Activated naive CD8-positive, alpha-beta T cell treated with anti-CD3 and anti-CD28 coated beads, Interleukin-2, amount 10 ng/mL, durations not matched to agents 7 days and 5 days (primary cell): ENCODE measurements around the gene POLE. TPM values are rescaled to one million over a fixed set of nuclear protein-coding genes. Genes with fewer than 3 reads are reported as not detected.
"Not testable (repeated sequence)": the region's sequence is repeated elsewhere in the genome, so short reads cannot be mapped to it uniquely, and the experiment has no call there.

Experiments
- ATAC-seq: fragments of 150-1000 bp; cut with Tn5 transposase; one replicate; pipeline ENCODE4 v1.10.0; 2021; ENCODE audit warnings: low read depth, moderate library complexity
- POLR2A ChIA-PET: fragments of 350-600 bp; sonication (Branson Sonifier 250); formaldehyde crosslinking; loops from one replicate; lab custom pipeline; 2021; ENCODE audit warnings: antibody characterized with exemption; lab: Charles Lee
- DNase-seq: peaks from one replicate; pipeline ENCODE4 v3.0.0; 2021
- H3K27ac Mint-ChIP-seq: one replicate; pipeline ENCODE4 v1.8.0; 2022; ENCODE audit warnings: mild to moderate bottlenecking, mixed read lengths
- H3K27me3 Mint-ChIP-seq: one replicate; pipeline ENCODE4 v1.8.0; 2022; ENCODE audit warnings: mild to moderate bottlenecking, moderate library complexity, mixed read lengths
- H3K36me3 Mint-ChIP-seq: one replicate; pipeline ENCODE4 v1.8.0; 2021; ENCODE audit warnings: mild to moderate bottlenecking, mixed read lengths
- H3K4me1 Mint-ChIP-seq: one replicate; pipeline ENCODE4 v1.8.0; 2021; ENCODE audit warnings: mixed read lengths
- H3K4me3 Mint-ChIP-seq: one replicate; pipeline ENCODE4 v1.8.0; 2022; ENCODE audit warnings: mild to moderate bottlenecking, moderate library complexity, mixed read lengths
- H3K9me3 Mint-ChIP-seq: one replicate; pipeline ENCODE4 v1.8.0; 2021; ENCODE audit warnings: mixed read lengths
- total RNA-seq, 2 experiments: library from RNA; stranded (reverse); gene quantifications; one replicate each; pipeline ENCODE4 v1.2.3, GENCODE V29; 2021

The POLE gene
- total RNA-seq, 2 experiments from 2014 or later: 168 TPM

- peak; percentile 64 for DNase-seq
- Mint-ChIP-seq H3K36me3 (no peaks in the 10 kb centered on the region), H3K4me3 (peak overlapping the region; percentile 78), H3K27me3 (peaks cover 64% of the 10 kb centered on the region), H3K4me1 (peaks cover 22% of the 10 kb centered on the region), H3K27ac (peak overlapping the region; percentile 54), H3K9me3 (no peaks in the 10 kb centered on the region)
- POLR2A ChIA-PET: interaction anchor here (1.1 to 1.2 kb wide), 2 partner anchors 11 to 14 kb away, joined by 3 read pairs; no protein-coding TSS in a partner anchor
- ATAC-seq: peak; percentile 70
Observed at GRCh38 chr12:132600048-132601032, 86.8 kb downstream of the POLE start.

DNA sequence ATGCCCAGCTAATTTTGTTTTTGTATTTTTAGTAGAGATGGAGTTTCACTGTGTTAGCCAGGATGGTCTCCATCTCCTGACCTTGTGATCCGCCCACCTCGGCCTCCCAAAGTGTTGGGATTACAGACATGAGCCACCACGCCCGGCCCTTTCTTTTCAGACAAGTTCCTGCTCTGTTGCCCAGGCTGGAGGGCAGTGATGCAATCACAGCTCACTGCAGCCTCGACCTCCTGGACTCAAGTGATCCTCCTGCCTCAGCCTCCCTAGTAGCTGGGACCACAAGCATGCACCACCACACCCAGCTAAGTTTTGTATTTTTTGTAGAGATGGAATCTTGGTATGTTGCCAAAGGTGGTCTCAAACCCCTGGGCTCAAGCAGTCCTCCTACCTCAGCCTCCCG, 87.6 kb downstream of the POLE start:
- Mint-ChIP-seq H3K27ac (peak overlapping the region; percentile 38), H3K4me3 (peak overlapping the region; percentile 16), H3K4me1 (peaks cover 22% of the 10 kb centered on the region), H3K27me3 (peaks cover 57% of the 10 kb centered on the region)
- DNase-seq, POLR2A ChIA-PET, ATAC-seq, H3K9me3 Mint-ChIP-seq, H3K36me3 Mint-ChIP-seq: not testable (repeated sequence)

DNA sequence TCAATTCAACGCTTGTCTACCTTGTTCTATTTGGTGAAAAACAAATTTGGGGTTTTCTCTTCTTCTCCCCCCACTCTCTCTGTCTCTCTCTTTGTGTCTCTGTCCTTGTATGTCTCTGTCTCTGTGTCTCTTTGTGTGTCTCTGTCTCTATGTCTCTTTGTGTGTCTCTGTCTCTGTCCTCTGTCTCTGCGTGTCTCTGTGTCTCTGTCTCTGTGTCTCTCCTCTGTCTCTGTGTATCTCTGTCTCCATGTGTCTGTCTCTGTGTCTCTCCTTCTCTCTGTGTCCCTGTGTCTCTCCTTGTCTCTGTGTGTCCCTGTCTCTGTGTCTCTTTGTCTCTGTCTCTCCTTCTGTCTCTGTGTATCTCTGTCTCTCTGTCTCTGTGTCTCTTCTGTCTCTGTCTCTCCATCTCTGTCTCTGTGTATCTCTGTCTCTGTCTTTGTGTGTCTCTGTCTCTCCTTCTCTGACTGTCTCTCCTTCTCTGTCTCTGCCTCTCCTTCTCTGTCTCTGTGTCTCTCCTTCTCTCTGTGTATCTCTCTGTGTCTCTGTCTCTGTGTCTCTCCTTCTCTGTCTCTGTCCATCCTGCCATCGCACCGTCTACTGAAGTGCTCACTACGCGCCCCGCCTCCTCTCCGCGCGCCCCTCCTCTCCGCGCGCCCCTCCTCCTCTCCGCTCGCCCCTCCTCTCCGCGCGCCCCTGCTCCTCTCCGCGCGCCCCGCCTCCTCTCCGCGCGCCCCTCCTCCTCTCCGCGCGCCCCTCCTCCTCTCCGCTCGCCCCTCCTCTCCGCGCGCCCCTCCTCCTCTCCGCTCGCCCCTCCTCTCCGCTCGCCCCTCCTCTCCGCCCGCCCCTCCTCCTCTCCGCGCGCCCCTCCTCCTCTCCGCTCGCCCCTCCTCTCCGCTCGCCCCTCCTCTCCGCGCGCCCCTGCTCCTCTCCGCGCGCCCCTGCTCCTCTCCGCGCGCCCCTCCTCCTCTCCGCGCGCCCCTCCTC, 89.5 kb downstream of the POLE start:
- peaks cover 49% of the 10 kb centered on the region for H3K27me3 Mint-ChIP-seq
- H3K4me1 Mint-ChIP-seq: peaks cover 22% of the 10 kb centered on the region
- ATAC-seq (no peak), DNase-seq (no peak)
- no peak overlapping the region for H3K27ac Mint-ChIP-seq
- H3K4me3 Mint-ChIP-seq: peak overlapping the region; percentile 79
- no peaks in the 10 kb centered on the region for H3K9me3 Mint-ChIP-seq
- POLR2A ChIA-PET: no interaction called here
- H3K36me3 Mint-ChIP-seq: no peaks in the 10 kb centered on the region

DNA sequence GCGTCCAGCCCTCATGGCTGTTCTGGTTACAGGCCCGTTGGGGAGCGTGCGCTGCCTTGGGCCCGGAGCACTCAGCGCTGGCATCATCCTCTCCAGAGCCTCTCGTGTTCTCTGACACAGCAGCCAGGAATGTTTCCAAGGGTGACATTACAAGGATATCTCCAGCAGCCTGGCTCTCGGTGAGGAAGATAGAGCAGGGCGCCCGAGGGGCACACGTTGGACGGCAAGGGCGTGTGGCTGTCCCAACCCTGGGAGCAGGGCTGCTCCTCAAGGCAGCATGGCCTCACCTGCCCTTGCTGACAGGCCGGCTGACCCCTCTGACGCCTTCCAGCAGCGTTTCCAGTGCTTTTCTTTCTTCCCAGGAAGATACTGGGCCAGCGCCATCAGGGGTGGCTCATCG, 91.1 kb downstream of the POLE start:
- no peak overlapping the region for H3K27ac Mint-ChIP-seq
- no peak overlapping the region for H3K4me3 Mint-ChIP-seq
- peaks cover 18% of the 10 kb centered on the region for H3K4me1 Mint-ChIP-seq
- H3K27me3 Mint-ChIP-seq: peaks cover 37% of the 10 kb centered on the region
- POLR2A ChIA-PET: no interaction called here
- H3K36me3 Mint-ChIP-seq: no peaks in the 10 kb centered on the region
- no peaks in the 10 kb centered on the region for H3K9me3 Mint-ChIP-seq
- ATAC-seq (no peak), DNase-seq (no peak)

- Mint-ChIP-seq H3K4me1 (peaks cover 13% of the 10 kb centered on the region), H3K4me3 (no peak overlapping the region), H3K9me3 (no peaks in the 10 kb centered on the region), H3K36me3 (no peaks in the 10 kb centered on the region), H3K27me3 (peaks cover 29% of the 10 kb centered on the region), H3K27ac (no peak overlapping the region)
- ATAC-seq (no peak), DNase-seq (no peak)
- POLR2A ChIA-PET: no interaction called here
Observed at GRCh38 chr12:132595183-132595582, 92.0 kb downstream of the POLE start.

DNA sequence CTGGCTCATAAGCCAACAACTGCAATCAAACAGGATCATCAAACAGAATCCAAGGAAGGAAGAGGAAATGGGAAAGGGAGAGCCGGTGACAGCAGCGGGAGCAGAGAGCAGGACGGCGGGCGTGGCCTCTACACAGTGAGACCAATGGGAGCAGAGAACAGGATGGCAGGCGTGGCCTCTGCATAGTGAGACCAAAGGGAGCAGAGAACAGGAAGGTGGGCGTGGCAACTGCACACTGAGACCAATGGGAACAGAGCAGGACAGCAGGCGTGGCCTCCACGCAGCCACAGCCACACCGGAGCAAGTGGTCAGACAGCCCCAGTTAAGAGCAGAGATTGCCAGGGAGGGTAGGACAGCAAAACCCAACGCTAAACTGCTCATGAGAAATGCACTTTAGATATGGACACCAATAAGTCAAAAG, 93.2 kb downstream of the POLE start:
- Mint-ChIP-seq H3K36me3 (no peaks in the 10 kb centered on the region), H3K27me3 (peaks cover 21% of the 10 kb centered on the region), H3K9me3 (no peaks in the 10 kb centered on the region), H3K4me3 (no peak overlapping the region), H3K27ac (no peak overlapping the region), H3K4me1 (peaks cover 13% of the 10 kb centered on the region)
- ATAC-seq (peak; percentile 68), DNase-seq (no peak)
- POLR2A ChIA-PET: no interaction called here

DNA sequence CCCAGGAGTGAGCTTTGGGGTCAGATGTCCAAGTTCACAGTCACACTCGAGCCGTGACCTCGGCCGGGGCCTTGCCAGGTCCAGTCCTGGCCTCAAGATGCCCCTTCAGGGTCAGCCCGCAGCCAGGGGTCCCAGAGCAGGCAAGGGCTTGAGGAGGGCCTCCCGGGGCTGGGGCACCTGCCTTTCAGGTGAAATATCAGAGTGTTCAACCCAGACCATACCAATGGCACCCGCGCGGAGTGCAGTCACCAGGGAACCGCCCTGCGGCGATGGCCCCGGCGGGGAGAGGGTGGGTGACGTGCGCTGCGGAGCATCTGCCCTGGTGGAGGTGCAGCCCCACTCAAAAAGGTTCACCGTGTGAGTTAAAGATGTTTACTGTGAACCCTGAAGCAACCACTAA, 93.6 kb downstream of the POLE start:
- no peak overlapping the region for H3K4me3 Mint-ChIP-seq
- DNase-seq (no peak), ATAC-seq (no peak)
- H3K36me3 Mint-ChIP-seq: no peaks in the 10 kb centered on the region
- no peaks in the 10 kb centered on the region for H3K9me3 Mint-ChIP-seq
- no peak overlapping the region for H3K27ac Mint-ChIP-seq
- POLR2A ChIA-PET: no interaction called here
- H3K4me1 Mint-ChIP-seq: peaks cover 9% of the 10 kb centered on the region
- peaks cover 17% of the 10 kb centered on the region for H3K27me3 Mint-ChIP-seq

GRCh38 chr12:132593071-132593470, 94.1 kb downstream of the POLE start:
- no peak overlapping the region for H3K4me3 Mint-ChIP-seq
- no peak overlapping the region for H3K27ac Mint-ChIP-seq
- POLR2A ChIA-PET: no interaction called here
- DNase-seq (no peak), ATAC-seq (no peak)
- peaks cover 16% of the 10 kb centered on the region for H3K27me3 Mint-ChIP-seq
- peaks cover 8% of the 10 kb centered on the region for H3K4me1 Mint-ChIP-seq
- H3K9me3 Mint-ChIP-seq: no peaks in the 10 kb centered on the region
- H3K36me3 Mint-ChIP-seq: no peaks in the 10 kb centered on the region

GRCh38 chr12:132592282-132592970, 94.7 kb downstream of the POLE start:
- Mint-ChIP-seq H3K9me3 (no peaks in the 10 kb centered on the region), H3K27me3 (peaks cover 12% of the 10 kb centered on the region), H3K27ac (no peak overlapping the region), H3K4me1 (peaks cover 5% of the 10 kb centered on the region), H3K4me3 (no peak overlapping the region), H3K36me3 (no peaks in the 10 kb centered on the region)
- DNase-seq (no peak), ATAC-seq (no peak)
- POLR2A ChIA-PET: no interaction called here

- no peak overlapping the region for H3K27ac Mint-ChIP-seq
- H3K4me3 Mint-ChIP-seq: no peak overlapping the region
- H3K27me3 Mint-ChIP-seq: peaks cover 5% of the 10 kb centered on the region
- POLR2A ChIA-PET: no interaction called here
- H3K9me3 Mint-ChIP-seq: no peaks in the 10 kb centered on the region
- DNase-seq (no peak), ATAC-seq (no peak)
- H3K36me3 Mint-ChIP-seq: no peaks in the 10 kb centered on the region
- H3K4me1 Mint-ChIP-seq: peaks cover 2% of the 10 kb centered on the region
Observed at GRCh38 chr12:132591107-132591935, 95.8 kb downstream of the POLE start.

GRCh38 chr12:132588821-132589669, 98.1 kb downstream of the POLE start:
- ATAC-seq: no peak
- H3K4me1 Mint-ChIP-seq: no peaks in the 10 kb centered on the region
- H3K36me3 Mint-ChIP-seq: no peaks in the 10 kb centered on the region
- no peak overlapping the region for H3K4me3 Mint-ChIP-seq
- DNase-seq: no peak
- H3K27me3 Mint-ChIP-seq: peaks cover 4% of the 10 kb centered on the region
- POLR2A ChIA-PET: no interaction called here
- H3K9me3 Mint-ChIP-seq: no peaks in the 10 kb centered on the region
- H3K27ac Mint-ChIP-seq: no peak overlapping the region
